ENCODE data around the gene IGFL1.

GRCh38 chr19:46256855-46257254, 27.3 kb downstream of the IGFL1 start:
- TF ChIP-seq CTCF (conservative IDR thresholded peaks at IDR 0.05 in 1 of 2, IDR thresholded peaks at IDR 0.05 in 1 of 2; ENCODE audit: extremely low read depth in 1 of 2, insufficient read depth in 1 of 2, low read depth in 1 of 2, low read length in 2 of 2) (no peak), EZH2 (IDR thresholded peaks at IDR 0.05; ENCODE audit: borderline replicate concordance, low read length) (no peak)

Data from mammary epithelial cell (primary cell).